Thyroid gland (tissue), 4 donors: ENCODE results near the gene JAK3. TPM values are rescaled to one million over a fixed set of nuclear protein-coding genes. Genes with fewer than 3 reads are reported as not detected.
"Not testable (repeated sequence)": the region's sequence is repeated elsewhere in the genome, so short reads cannot be mapped to it uniquely, and the experiment has no call there.

Source experiments
- DNase-seq, 2 donors: peaks; one replicate each; pipeline ENCODE4 v3.0.0-alpha.2; 2019
- H3K27ac ChIP-seq, 3 donors: fragments of 200-600 bp; sonication (generic); 1 replicate in 2 of 3; 2 replicates in 1 of 3; pipeline ENCODE4 v1.5.1; 2016 to 2019; ENCODE audit warnings: mild to moderate bottlenecking in 1 of 3, moderate library complexity in 1 of 3
- H3K27me3 ChIP-seq: fragments of 200-600 bp; sonication (generic); one replicate; pipeline ENCODE4 v1.5.1; 2019
- H3K36me3 ChIP-seq, 2 donors: fragments of 200-600 bp; sonication (generic); one replicate each; pipeline ENCODE4 v1.5.1; 2016 to 2019
- H3K4me1 ChIP-seq, 2 donors: fragments of 200-600 bp; sonication (generic); one replicate each; pipeline ENCODE4 v1.5.1; 2017 to 2019
- H3K4me3 ChIP-seq, 3 donors: fragments of 200-600 bp; sonication (generic); replicated peaks in 1 of 3; 1 replicate in 2 of 3; 2 replicates in 1 of 3; pipeline ENCODE4 v1.5.1; 2016; ENCODE audit warnings: mild to moderate bottlenecking in 1 of 3
- H3K9me3 ChIP-seq: fragments of 200-600 bp; sonication (generic); one replicate; pipeline ENCODE4 v1.5.1; 2017
- CTCF ChIP-seq, 6 experiments: fragments of 200-600 bp in 3 of 6; fragments of 450-650 bp in 3 of 6; sonication (generic) in 3 of 6; IDR thresholded peaks; one replicate each; pipeline ENCODE4 v1.5.1; 2016 to 2019; ENCODE audit warnings: antibody characterized with exemption in 6 of 6, mild to moderate bottlenecking in 2 of 6, inconsistent platforms in 1 of 6, moderate library complexity in 1 of 6
- POLR2A ChIP-seq, 2 donors: fragments of 450-650 bp; IDR thresholded peaks; one replicate each; pipeline ENCODE4 v1.6.1; 2017; ENCODE audit warnings: antibody characterized with exemption in 2 of 2, mild to moderate bottlenecking in 2 of 2, moderate library complexity in 1 of 2
- WGBS, 2 donors: methylation state at CpG; one replicate each; pipeline ENCODE4 v1.1.5; 2017; 5-methylcytosine and 5-hydroxymethylcytosine counted together
- intact Hi-C: fragments of 100-400 bp; cut with DNase I; formaldehyde crosslinking; loops from one replicate; pipeline ENCODE4 v1.15.1; 2023
- total RNA-seq, 4 donors: library from RNA; depleted of rRNA; stranded (reverse); fragments of >200 nt; gene quantifications; one replicate each; pipeline ENCODE4 v1.2.3, GENCODE V29; 2016

The JAK3 gene
- total RNA-seq, 4 donors from 2014 or later, result 1.8 to 12.3 (median 5.2) TPM

DNA sequence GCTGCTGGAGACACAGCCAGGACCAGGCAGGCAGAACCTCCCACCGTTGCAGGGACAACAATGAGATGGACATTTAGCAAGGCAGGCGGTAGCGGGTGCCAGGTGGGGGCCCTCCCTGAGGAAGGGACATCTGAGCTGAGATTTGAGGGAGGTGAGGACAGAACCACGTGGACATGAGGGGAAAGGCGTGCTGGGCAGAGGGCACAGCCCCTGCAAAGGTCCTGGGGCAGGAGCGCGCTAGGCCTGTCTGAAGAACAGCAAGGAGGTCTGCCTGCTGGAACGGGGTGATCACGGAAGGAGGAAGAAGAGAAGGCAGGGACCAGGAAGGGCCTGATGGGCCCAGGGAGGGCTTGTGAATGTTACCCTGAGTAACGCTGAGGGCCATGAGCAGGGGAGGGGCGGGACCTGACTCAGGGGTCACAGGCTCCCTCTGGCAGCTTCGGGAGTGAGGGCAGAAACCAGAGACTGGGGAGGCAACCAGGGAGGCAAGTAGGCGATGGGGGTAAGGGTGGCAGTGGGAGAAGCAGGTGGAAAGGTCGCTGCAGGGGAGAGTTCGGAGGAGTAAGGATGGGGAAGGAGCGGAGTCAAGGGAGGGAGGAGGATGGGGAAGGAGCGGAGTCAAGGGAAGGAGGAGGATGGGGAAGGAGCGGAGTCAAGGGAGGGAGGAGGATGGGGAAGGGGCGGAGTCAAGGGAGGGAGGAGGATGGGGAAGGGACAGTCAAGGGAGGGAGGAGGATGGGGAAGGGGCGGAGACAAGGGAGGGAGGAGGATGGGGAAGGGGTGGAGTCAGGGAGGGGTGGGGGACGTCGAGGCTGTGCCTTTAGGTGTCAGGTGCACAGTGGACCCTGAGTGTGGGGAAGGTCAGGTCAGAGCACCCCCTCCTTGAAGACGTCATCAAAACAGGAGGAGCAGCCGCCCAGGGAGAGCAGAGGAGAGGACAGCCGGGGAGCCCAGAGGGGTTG lies 68.5 kb downstream of the JAK3 start:
- H3K36me3 ChIP-seq, result no peaks in the 10 kb centered on the region
- no peak overlapping the region for H3K4me3 ChIP-seq
- WGBS, 2 donors, result 13 to 29% methylated on average over 25 of the region's 25 CpGs
- peak in 1 of 2 donors; percentile 21 for DNase-seq
- peaks cover 0 to 10% of the 10 kb centered on the region in 2 donors for H3K4me1 ChIP-seq
- H3K27me3 ChIP-seq, result no peaks in the 10 kb centered on the region
- no peak overlapping the region for H3K27ac ChIP-seq
- intact Hi-C loops, result loop anchor here (10.0 kb wide), 1 partner anchor 174 kb away; no protein-coding TSS in a partner anchor
- H3K9me3 ChIP-seq, result no peaks in the 10 kb centered on the region
- TF ChIP-seq CTCF (IDR thresholded peaks at IDR 0.05), result no peak

DNA sequence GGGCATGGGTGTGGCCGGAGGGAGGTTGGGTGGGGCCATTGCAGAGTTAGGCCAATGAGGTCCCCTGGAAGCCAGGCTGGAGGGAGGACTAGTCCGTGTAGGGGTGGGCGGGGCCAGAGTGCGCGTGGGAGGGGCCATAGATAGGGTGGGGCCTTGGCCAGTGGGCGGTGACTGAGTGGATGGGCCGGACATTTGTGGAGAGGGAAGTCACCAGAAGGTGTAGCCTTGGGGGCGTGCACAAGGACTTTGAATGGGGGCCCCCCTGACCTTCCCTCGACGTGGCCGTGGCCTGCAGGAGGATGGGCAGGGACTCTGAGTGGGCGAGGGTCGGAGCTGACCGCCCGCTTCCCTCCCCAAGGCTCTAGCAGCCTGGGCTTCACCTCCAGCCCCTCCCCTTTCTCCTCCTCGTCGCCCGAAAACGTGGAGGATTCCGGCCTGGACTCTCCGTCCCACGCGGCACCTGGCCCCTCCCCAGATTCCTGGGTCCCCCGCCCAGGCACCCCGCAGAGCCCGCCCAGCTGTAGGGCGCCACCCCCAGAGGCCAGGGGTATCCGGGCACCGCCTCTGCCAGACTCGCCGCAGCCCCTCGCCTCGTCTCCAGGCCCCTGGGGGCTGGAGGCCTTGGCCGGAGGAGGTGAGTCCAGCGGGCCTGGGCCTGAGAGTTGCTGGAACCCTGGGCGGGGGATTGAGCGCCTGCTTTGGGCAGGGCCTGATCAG lies 69.4 kb downstream of the JAK3 start:
- no peaks in the 10 kb centered on the region for H3K36me3 ChIP-seq
- WGBS, 2 donors, result 8 to 12% methylated on average over 25 to 34 of the region's 37 CpGs
- H3K4me3 ChIP-seq, result no peak overlapping the region
- no peaks in the 10 kb centered on the region for H3K27me3 ChIP-seq
- no peaks in the 10 kb centered on the region for H3K9me3 ChIP-seq
- TF ChIP-seq CTCF (IDR thresholded peaks at IDR 0.05) (no peak), POLR2A (IDR thresholded peaks at IDR 0.05) (no peak)
- no peak overlapping the region for H3K27ac ChIP-seq
- intact Hi-C loops, result loop anchor here (10.0 kb wide), 1 partner anchor 174 kb away; no protein-coding TSS in a partner anchor
- DNase-seq, result no peak
- H3K4me1 ChIP-seq, result peaks cover 0 to 10% of the 10 kb centered on the region in 2 donors

DNA sequence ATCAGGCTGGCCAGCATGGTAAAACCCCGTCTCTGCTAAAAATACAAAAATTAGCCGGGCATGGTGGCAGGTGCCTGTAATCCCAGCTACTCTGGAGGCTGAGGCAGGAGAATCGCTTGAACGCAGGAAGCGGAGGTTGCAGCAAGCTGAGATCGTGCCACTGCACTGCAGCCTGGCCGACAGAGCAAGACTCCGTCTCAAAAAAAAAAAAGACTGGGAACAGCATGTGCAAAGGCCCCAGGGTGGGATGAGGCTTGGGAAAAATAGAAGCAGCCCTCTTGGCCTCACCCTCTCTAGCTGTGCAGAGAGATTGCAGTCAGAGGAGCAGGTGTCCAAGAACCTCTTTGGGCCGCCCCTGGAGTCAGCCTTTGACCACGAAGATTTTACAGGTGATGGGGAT lies 69.9 kb downstream of the JAK3 start:
- H3K27ac ChIP-seq, H3K4me1 ChIP-seq, DNase-seq, H3K9me3 ChIP-seq, H3K4me3 ChIP-seq, H3K27me3 ChIP-seq, H3K36me3 ChIP-seq: not testable (repeated sequence)
- WGBS, 2 donors, result 79% methylated on average over 10 of the region's 10 CpGs
- intact Hi-C loops, result loop anchor here (10.0 kb wide), 1 partner anchor 173 kb away; no protein-coding TSS in a partner anchor

DNA sequence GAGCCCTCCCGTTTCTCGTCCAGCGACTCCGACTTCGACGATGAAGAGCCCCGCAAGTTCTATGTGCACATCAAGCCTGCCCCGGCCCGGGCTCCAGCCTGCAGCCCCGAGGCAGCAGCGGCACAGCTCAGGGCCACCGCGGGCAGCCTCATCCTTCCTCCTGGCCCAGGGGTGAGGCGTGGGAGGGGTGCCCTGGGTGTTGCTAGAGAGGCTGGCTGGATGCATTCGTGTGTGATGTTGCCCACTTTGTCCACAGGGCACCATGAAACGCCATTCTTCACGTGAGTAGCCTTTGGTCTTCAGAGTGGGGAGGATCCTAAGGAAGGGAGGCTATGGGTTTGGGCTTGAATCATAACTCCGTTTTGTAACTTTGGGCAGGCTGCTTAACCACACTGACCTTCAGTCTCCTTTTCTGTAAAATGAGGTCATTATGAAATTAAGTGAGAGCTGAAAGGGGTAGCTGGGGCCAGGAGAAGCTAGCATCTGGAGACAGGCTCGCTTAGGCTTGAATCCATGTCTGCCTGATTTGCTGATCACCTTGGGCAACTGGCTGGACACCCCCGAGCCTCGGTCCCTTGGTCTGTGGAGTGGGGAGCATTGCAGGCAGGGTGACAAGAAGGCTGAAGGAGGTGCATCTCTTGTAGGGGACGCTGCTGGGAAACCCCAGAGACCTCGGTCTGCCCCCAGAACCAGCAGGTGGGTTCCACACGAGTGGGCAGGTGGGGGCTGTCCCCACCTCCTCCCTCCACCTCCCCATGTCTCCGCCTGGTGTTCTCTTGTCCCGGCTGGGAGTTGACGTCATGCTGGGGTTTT lies 71.6 kb downstream of the JAK3 start:
- intact Hi-C loops, result loop anchor here (10.0 kb wide), 1 partner anchor 171 kb away; no protein-coding TSS in a partner anchor
- TF ChIP-seq POLR2A (IDR thresholded peaks at IDR 0.05) (no peak), CTCF (IDR thresholded peaks at IDR 0.05) (no peak)
- Histone ChIP-seq H3K27ac (no peak overlapping the region), H3K4me1 (peaks cover 0 to 10% of the 10 kb centered on the region in 2 donors), H3K36me3 (no peaks in the 10 kb centered on the region), H3K9me3 (no peaks in the 10 kb centered on the region), H3K27me3 (no peaks in the 10 kb centered on the region), H3K4me3 (no peak overlapping the region)
- no peak for DNase-seq
- WGBS, 2 donors, result 52 to 62% methylated on average over 10 to 18 of the region's 27 CpGs
